Mesendoderm (in vitro differentiated cells): Measurements from ENCODE around the gene EIF5AL1. TPM values are rescaled to one million over a fixed set of nuclear protein-coding genes. Genes with fewer than 3 reads are reported as not detected.
"Not testable (repeated sequence)": the region's sequence is repeated elsewhere in the genome, so short reads cannot be mapped to it uniquely, and the experiment has no call there.

ENCODE experiments used
- DNase-seq: peaks from one replicate; pipeline ENCODE4 v3.0.0; 2013
- H2AK5ac ChIP-seq: 2 replicates; pipeline ENCODE4 v1.6.1; 2013; ENCODE audit warnings: low read length, inconsistent platforms
- H2BK120ac ChIP-seq: 2 replicates; pipeline ENCODE4 v1.6.1; 2013; ENCODE audit warnings: low read depth, mild to moderate bottlenecking, low read length, moderate library complexity, mixed read lengths
- H2BK15ac ChIP-seq: replicated peaks from 2 replicates; pipeline ENCODE4 v1.6.1; 2013; ENCODE audit warnings: low read depth, mild to moderate bottlenecking, moderate library complexity
- H2BK5ac ChIP-seq: 2 replicates; pipeline ENCODE4 v1.6.1; 2013; ENCODE audit warnings: low read length, inconsistent platforms
- H3K18ac ChIP-seq: 2 replicates; pipeline ENCODE4 v1.6.1; 2013; ENCODE audit warnings: mild to moderate bottlenecking, low read length, mixed read lengths
- H3K23ac ChIP-seq: one replicate; pipeline ENCODE4 v1.6.1; 2013; ENCODE audit warnings: low read length
- H3K27ac ChIP-seq: 2 replicates; pipeline ENCODE4 v1.5.1; 2013; ENCODE audit warnings: low read depth, mild to moderate bottlenecking, inconsistent platforms, low read length, moderate library complexity
- H3K27me3 ChIP-seq: 2 replicates; pipeline ENCODE4 v1.6.1; 2013; ENCODE audit warnings: low read length, control low read depth, mild to moderate bottlenecking, inconsistent platforms; ENCODE audit not compliant: insufficient read depth, poor library complexity
- H3K36me3 ChIP-seq: 2 replicates; pipeline ENCODE4 v1.6.1; 2013; ENCODE audit warnings: low read length, inconsistent platforms; ENCODE audit not compliant: control insufficient read depth, insufficient read depth
- H3K4ac ChIP-seq: one replicate; pipeline ENCODE4 v1.6.1; 2013; ENCODE audit warnings: low read depth, mild to moderate bottlenecking, low read length, moderate library complexity
- H3K4me1 ChIP-seq: 2 replicates; pipeline ENCODE4 v1.6.1; 2013; ENCODE audit warnings: low read depth, low read length, inconsistent platforms; ENCODE audit not compliant: control insufficient read depth
- H3K4me2 ChIP-seq: 2 replicates; pipeline ENCODE4 v1.6.1; 2013; ENCODE audit warnings: low read length
- H3K4me3 ChIP-seq: 2 replicates; pipeline ENCODE4 v1.5.1; 2013; ENCODE audit warnings: mild to moderate bottlenecking, low read length
- H3K56ac ChIP-seq: one replicate; pipeline ENCODE4 v1.6.1; 2013; ENCODE audit warnings: low read length
- H3K79me1 ChIP-seq: 2 replicates; pipeline ENCODE4 v1.6.1; 2013; ENCODE audit warnings: low read length, inconsistent platforms
- H3K79me2 ChIP-seq: 2 replicates; pipeline ENCODE4 v1.6.1; 2013; ENCODE audit warnings: mild to moderate bottlenecking, low read length; ENCODE audit not compliant: control insufficient read depth, insufficient read depth
- H3K9ac ChIP-seq: 2 replicates; pipeline ENCODE4 v1.6.1; 2013; ENCODE audit warnings: low read length, inconsistent platforms
- H4K5ac ChIP-seq: one replicate; pipeline ENCODE4 v1.6.1; 2013; ENCODE audit warnings: low read length
- H4K8ac ChIP-seq: one replicate; pipeline ENCODE4 v1.6.1; 2013; ENCODE audit warnings: low read depth, mild to moderate bottlenecking, control low read depth, low read length, moderate library complexity
- WGBS: extraction: QIAGEN DNeasy Blood & Tissue Kit; methylation state at CpG from one replicate; pipeline ENCODE4 v1.1.7; 2013; ENCODE audit warnings: low lambda C conversion rate, missing lambda C conversion rate; ENCODE audit not compliant: insufficient coverage; ENCODE audit errors: extremely low coverage; 5-methylcytosine and 5-hydroxymethylcytosine counted together
- polyA plus RNA-seq, 2 experiments: library from polyadenylated mRNA; stranded (reverse); fragments of 200-250 nt; gene quantifications; one replicate each; pipeline ENCODE4 v1.2.3, GENCODE V29; 2013

The EIF5AL1 gene
- 1.4 TPM for polyA plus RNA-seq (2013, experiment 1 of 2)
- polyA plus RNA-seq (2013, experiment 2 of 2): 1.4 TPM

DNA sequence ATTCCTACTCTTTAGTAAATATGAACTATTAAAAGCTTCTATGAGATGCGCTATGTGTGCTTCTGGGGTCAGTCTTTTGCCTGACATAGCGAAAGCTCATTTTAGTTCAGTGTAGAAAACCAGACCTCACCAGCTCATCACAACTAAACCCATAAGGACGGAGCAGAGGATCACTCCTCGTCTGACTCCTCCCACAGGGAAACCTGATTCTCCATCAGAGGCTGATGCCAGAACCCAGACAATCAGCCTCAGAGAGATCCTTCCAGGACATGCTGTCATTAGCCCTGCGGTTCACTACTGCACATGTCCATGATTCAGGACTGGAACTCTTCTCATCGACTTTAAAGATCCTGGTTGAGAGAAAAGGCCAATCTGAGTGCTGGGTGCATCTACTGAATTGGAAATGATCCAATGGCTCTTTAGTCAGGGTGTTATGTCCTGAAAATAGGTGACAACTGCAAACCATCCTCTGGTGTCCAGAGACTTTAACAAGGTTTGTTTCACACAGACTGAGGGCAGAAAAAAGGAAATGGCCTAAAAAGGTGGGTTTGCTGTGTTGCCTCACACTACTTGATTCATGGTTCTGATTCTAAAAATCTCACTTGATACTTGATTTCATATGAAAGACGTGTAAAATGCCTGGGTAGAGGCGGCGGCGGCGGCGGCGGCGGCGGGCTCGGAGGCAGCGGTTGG is at the start of gene EIF5AL1:
Gene EIF5AL1 (plus strand): TSS at position 643 of the 693 bp plus-strand sequence. CDS start 117 bp downstream, outside the sequence.
- WGBS: no CpG with 5 or more reads among the region's 17 CpGs
- H4K8ac ChIP-seq, H2BK5ac ChIP-seq, H2BK15ac ChIP-seq, H3K79me1 ChIP-seq, H3K27me3 ChIP-seq, DNase-seq, H4K5ac ChIP-seq, H2BK120ac ChIP-seq, H3K4ac ChIP-seq, H3K4me3 ChIP-seq, H3K56ac ChIP-seq, H3K27ac ChIP-seq, H3K79me2 ChIP-seq, H3K18ac ChIP-seq, H2AK5ac ChIP-seq, H3K4me2 ChIP-seq, H3K9ac ChIP-seq, H3K4me1 ChIP-seq, H3K23ac ChIP-seq, H3K36me3 ChIP-seq: not testable (repeated sequence)

DNA sequence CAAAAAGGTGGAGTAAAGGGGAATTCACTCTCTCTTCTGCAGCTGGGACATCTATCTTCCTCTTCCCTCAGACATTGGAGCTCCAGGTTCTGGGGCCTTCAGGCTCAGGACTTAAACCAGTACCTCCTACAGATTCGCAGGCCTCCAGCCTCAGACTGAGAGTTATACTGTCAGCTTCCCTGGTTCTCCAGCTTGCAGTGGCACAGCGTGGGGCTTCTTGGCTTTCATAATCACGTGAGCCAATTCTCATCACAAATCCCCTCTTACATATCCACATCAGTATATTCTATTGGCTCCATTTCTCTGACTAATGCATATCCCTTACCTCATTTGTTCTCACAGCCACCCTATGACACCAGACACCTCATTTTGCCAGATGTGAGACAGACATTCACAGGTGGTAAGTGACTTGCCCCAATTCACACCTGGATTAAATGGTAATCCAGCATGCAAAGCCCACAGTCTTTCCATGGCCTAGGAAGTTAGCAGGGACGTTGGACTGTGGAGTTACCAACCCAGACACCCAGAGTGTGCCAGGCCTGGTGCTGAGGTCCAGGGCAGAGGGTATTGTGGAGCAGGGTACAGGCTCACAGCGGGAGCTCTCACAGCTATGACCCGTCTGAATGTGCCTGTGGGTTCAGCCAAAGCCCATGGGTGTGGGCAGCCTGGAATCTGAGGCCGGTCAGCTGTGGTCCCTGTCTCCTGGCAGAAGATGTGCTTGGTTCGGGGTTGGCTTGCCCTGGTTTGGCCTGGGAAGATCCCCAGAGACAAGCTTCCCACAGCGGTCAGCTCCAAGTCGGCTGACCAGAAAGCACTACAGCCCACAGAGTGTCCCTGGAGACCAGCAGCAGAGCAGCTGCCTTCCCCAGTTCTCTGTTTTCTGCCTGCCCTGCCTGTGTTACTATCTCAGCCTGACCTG is 48.5 kb upstream of the EIF5AL1 start:
- no peak for DNase-seq
- H3K4ac ChIP-seq: no peak overlapping the region
- no peaks in the 10 kb centered on the region for H3K4me1 ChIP-seq
- no peaks in the 10 kb centered on the region for H3K79me2 ChIP-seq
- no peak overlapping the region for H3K23ac ChIP-seq
- no peaks in the 10 kb centered on the region for H3K27me3 ChIP-seq
- H4K8ac ChIP-seq: no peak overlapping the region
- no peak overlapping the region for H2BK120ac ChIP-seq
- no CpG with 5 or more reads among the region's 10 CpGs for WGBS
- no peak overlapping the region for H2BK15ac ChIP-seq
- H3K79me1 ChIP-seq: no peaks in the 10 kb centered on the region
- H4K5ac ChIP-seq: no peak overlapping the region
- H3K36me3 ChIP-seq: no peaks in the 10 kb centered on the region
- no peak overlapping the region for H3K4me2 ChIP-seq
- no peak overlapping the region for H3K9ac ChIP-seq
- no peak overlapping the region for H3K56ac ChIP-seq
- no peak overlapping the region for H3K4me3 ChIP-seq
- no peak overlapping the region for H3K27ac ChIP-seq
- no peak overlapping the region for H2BK5ac ChIP-seq
- H2AK5ac ChIP-seq: no peak overlapping the region
- no peak overlapping the region for H3K18ac ChIP-seq

DNA sequence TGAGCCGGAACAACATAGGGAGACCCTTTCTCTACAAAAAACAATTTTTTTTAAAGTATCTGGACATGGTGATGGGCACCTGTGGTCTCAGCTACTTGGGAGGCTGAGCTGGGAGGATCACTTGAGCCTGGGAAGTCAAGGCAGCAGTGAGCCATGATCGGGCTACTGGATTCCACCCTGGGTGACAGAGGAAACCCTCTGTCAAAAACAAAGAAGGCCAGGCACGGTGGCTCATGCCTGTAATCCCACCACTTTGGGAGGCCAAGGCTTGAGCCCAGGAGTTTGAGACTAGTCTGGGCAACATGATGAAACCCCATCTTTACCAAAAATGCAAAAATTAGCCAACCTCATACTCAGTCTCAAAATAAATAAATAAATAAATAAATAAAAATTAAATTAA is 47.0 kb upstream of the EIF5AL1 start:
- no peak overlapping the region for H3K27ac ChIP-seq
- no peak overlapping the region for H3K18ac ChIP-seq
- DNase-seq: no peak
- no peak overlapping the region for H3K4ac ChIP-seq
- H2BK15ac ChIP-seq: no peak overlapping the region
- no CpG with 5 or more reads among the region's 3 CpGs for WGBS
- no peaks in the 10 kb centered on the region for H3K27me3 ChIP-seq
- no peaks in the 10 kb centered on the region for H3K4me1 ChIP-seq
- no peak overlapping the region for H3K23ac ChIP-seq
- no peak overlapping the region for H2BK5ac ChIP-seq
- H3K4me2 ChIP-seq: no peak overlapping the region
- H4K8ac ChIP-seq: no peak overlapping the region
- H3K4me3 ChIP-seq: no peak overlapping the region
- no peaks in the 10 kb centered on the region for H3K79me2 ChIP-seq
- no peak overlapping the region for H4K5ac ChIP-seq
- no peak overlapping the region for H3K9ac ChIP-seq
- no peaks in the 10 kb centered on the region for H3K36me3 ChIP-seq
- no peaks in the 10 kb centered on the region for H3K79me1 ChIP-seq
- no peak overlapping the region for H3K56ac ChIP-seq
- H2AK5ac ChIP-seq: no peak overlapping the region
- H2BK120ac ChIP-seq: no peak overlapping the region

DNA sequence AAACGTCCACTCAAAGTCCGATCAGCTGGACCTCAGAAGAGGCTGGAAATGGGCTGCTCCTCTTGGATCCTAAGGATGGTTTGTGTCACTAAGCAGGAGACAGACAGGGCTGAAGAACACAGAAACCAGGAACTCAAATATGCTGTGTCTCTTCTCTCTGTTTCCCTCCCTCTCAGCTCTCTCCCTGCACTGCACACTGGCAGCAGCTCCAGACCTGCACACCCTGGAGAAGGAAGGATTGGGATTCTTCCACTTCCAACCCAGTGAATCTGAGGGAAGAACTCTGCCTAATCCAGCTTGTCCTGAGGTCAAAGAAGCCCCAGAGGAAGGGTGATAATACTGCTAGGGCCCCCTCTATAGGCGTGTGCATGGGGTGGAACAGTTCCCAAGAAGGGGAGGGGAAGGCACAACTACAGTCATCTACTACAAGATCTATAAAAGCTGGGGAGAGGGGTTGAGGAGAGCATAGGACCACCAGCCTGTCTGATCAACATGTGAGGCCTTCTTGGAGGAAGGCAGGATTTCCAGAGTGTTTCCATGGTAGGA is 44.2 kb upstream of the EIF5AL1 start:
- Histone ChIP-seq H3K4me1 (no peaks in the 10 kb centered on the region), H4K5ac (no peak overlapping the region), H3K4ac (no peak overlapping the region), H2BK5ac (no peak overlapping the region), H3K79me2 (no peaks in the 10 kb centered on the region), H3K23ac (no peak overlapping the region), H3K36me3 (no peaks in the 10 kb centered on the region), H3K27ac (no peak overlapping the region), H3K4me2 (no peak overlapping the region), H2BK15ac (no peak overlapping the region), H3K9ac (no peak overlapping the region), H3K18ac (no peak overlapping the region), H3K56ac (no peak overlapping the region), H2BK120ac (no peak overlapping the region), H3K4me3 (no peak overlapping the region), H3K27me3 (no peaks in the 10 kb centered on the region), H3K79me1 (no peaks in the 10 kb centered on the region), H4K8ac (no peak overlapping the region), H2AK5ac (no peak overlapping the region)
- DNase-seq: no peak
- WGBS: no CpG with 5 or more reads among the region's 3 CpGs

DNA sequence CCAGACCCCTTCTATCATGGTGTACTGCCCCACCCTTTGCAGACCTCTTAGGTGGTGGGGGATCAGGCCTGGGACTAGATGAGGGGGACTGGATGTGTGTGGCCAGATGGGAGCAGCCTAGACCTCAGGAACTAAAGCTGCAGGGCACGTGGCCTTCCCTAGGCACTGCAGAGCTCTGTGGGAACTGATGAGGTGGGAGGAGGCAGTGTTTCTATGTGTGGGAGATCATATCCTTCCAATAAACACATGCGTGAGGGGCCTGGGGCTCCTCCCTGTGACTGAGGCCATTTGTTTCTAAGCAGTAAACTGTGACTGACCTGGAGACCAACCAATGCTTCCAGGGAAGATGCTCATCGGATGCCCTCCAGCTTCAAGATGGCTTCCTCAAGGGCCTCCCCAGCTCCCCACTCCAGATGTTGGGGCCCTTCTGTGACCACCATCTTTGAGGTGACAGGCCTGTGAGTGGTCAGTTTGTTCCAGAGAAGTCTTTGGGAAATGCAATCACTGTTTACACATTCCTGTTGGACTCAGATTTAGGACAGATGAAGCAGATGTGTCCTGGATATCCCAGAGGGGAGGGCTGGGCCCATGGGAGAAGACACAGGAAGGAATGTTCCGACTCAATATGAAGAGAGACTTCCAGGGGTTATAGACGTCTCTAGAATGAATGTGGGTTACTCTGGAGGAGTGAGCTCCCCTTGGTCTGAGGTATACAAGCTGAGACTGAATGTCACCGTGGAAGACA is 43.3 kb upstream of the EIF5AL1 start:
- Histone ChIP-seq H3K9ac (no peak overlapping the region), H3K79me1 (no peaks in the 10 kb centered on the region), H2BK5ac (no peak overlapping the region), H2BK120ac (no peak overlapping the region), H4K5ac (no peak overlapping the region), H3K79me2 (no peaks in the 10 kb centered on the region), H3K4ac (no peak overlapping the region), H3K27me3 (no peaks in the 10 kb centered on the region), H3K23ac (no peak overlapping the region), H3K36me3 (no peaks in the 10 kb centered on the region), H3K56ac (no peak overlapping the region), H2AK5ac (no peak overlapping the region), H3K18ac (no peak overlapping the region), H3K4me1 (no peaks in the 10 kb centered on the region), H3K4me2 (no peak overlapping the region), H4K8ac (no peak overlapping the region), H3K27ac (no peak overlapping the region), H3K4me3 (no peak overlapping the region), H2BK15ac (no peak overlapping the region)
- no CpG with 5 or more reads among the region's 6 CpGs for WGBS
- no peak for DNase-seq
